HG03460 (cell line): ENCODE results near the gene TCF7L2.

Source experiments
- ATAC-seq: cut with Tn5 transposase; IDR thresholded peaks from one replicate; pipeline ENCODE4 v1.9.1; 2021; ENCODE audit not compliant: unreplicated experiment

The TCF7L2 gene

GRCh38 chr10:112990271-112990670 is 40.2 kb downstream of the TCF7L2 start:
- ATAC-seq: no peak

- ATAC-seq: no peak
Observed at GRCh38 chr10:112991888-112992491, 41.9 kb downstream of the TCF7L2 start.

GRCh38 chr10:112996462-112996861 is 46.4 kb downstream of the TCF7L2 start:
- no peak for ATAC-seq

GRCh38 chr10:112999102-112999501 is 49.1 kb downstream of the TCF7L2 start:
- no peak for ATAC-seq

GRCh38 chr10:113000442-113000841 is 50.4 kb downstream of the TCF7L2 start:
- no peak for ATAC-seq

DNA sequence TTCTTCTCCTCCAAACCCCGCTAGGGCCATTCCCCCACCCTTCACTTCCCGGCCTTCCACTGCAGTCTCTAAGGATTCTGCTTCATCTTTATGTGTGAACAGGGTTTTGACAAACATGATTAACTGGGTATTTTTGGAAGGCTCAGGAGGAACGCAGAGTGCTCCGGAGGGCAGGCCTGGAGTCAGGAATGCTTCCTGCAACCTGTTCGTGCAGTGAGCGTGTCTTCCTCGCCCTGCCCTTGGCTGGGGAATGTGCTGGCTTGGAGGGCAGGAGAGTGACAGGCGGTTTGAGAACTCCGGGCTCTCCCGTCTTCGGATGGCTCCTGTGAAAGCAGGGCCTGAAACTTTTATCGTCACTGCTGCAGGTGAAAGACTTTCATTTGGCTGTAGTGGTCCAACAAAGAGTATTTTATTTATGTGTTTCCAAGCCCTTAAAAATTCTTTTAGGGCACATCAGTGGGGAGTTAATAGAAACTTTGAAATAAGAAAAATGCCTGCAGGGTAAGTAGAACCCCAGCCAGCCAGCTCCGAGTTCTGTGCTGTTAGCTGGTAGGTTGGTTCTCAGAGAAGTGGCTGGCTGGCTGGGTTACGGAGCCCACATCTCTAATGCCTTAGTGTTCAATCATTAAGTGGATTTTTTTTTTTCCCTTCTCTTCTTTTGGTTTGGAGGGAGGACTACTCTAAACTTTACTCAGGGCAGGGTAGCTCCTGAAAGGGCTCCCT is 51.0 kb downstream of the TCF7L2 start:
- no peak for ATAC-seq

DNA sequence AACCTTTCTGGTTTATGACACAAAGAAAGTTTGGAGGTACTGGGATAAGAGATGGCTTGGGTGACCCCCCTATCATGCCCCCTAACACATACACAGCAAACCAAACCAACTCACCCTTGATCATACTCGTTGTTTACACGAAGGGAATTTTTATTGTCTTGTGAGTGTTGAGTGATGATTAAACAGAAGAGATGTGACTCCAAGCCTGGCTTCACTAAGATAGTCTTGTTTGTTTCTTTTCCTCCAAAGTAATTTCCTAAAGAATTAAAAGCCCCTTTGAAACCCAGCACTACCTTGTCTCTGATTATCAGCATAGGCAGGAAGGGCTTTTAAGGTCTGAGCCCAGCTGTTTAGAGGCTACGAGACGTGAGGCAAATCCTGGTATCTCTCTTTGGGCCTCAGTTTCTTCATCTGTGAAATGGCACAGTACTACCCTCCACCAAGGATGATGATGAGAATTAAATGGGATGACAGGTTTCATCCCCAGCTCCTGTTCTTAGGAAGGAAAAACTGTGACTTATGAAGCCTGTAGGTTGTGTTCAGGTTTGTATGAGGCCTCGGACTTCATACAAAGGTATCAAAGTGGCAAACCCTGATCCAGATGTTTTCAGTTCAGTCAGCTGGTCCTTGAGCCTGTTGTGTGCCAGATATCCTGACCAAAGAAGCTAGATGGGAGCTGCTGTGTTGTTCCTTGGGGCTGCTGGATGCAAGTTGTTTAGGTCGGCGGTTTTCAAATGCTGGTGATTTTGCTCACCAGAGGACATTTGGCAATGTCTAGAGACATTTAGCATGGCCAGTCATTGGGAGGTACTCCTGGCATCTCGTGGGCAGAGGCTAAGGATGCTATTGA is 51.8 kb downstream of the TCF7L2 start:
- no peak for ATAC-seq

GRCh38 chr10:113002449-113002777 is 52.4 kb downstream of the TCF7L2 start:
- no peak for ATAC-seq

DNA sequence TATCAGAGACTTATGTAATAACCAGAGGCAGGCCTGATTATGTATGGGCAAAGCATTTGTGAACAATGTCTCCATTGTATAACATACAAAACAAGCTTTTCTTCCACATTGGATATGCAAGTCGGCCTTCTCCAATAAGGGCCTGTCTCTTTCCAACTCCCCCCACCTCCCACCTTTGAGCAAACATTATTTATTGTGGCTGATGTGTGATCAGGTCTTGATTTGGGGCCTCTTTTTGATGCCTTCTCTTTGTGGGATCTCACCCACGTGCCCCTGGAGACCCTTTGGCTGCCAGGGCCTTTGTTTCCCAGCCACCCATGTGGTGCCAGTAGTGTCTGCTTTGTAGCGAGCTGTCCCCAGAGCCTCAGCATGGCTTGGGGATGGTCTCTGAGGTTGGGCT is 53.0 kb downstream of the TCF7L2 start:
- no peak for ATAC-seq

- ATAC-seq: no peak
Observed at GRCh38 chr10:113004069-113004618, 54.1 kb downstream of the TCF7L2 start.

DNA sequence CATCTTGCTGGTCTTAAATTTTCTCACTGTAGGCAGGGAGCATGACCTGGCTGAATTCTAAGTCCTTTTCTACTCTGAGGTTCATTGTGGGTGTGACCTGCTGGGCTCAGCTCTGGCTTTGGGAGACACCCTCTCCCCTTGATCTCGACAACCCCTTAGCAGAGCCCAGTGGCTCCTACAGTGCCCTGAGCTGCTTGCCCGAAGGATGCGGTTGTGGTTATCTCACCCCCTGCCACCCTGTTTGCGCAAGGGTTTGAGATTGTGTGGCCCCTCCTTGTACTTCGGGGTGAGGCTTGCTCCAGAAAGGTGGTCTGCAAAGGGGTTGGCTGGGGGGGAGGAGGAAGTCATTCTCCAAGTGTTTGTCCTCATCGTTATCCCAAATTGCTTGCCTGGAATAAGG is 55.3 kb downstream of the TCF7L2 start:
- no peak for ATAC-seq

DNA sequence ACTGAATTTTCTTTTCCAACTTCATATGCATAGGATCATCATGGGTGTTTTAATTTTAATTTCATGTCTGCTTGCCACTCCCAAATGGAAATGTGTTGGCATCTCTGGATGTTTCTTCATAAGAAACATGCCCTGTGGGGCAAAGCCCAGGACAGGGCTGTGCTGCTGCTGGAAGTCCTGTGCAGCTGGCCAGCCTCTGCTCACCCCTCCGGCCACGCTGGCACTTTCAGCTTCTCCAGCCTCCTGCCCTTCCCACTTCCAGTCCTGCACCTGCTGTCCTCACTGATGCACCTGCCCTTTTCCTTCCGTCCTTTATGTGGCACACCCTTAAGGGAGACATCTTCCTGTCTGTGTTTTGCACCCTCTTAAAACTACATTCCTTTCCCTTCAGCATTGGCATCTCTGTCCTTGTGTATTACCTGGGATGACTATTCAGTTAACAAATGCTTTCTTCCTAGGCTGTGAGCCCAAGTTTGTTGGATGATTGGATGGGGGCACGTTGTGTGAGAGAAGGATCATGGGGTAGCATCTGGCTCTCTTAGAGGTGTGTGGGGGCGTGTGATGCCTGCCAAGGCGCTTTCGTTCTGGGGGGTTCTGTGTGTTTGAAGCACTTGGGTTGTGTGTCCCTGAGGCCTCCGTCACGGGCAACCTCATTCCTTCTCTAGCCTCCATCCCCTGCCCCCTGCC is 56.8 kb downstream of the TCF7L2 start:
- no peak for ATAC-seq

GRCh38 chr10:113007343-113007771 is 57.3 kb downstream of the TCF7L2 start:
- no peak for ATAC-seq

GRCh38 chr10:113007821-113008220 is 57.8 kb downstream of the TCF7L2 start:
- ATAC-seq: no peak

DNA sequence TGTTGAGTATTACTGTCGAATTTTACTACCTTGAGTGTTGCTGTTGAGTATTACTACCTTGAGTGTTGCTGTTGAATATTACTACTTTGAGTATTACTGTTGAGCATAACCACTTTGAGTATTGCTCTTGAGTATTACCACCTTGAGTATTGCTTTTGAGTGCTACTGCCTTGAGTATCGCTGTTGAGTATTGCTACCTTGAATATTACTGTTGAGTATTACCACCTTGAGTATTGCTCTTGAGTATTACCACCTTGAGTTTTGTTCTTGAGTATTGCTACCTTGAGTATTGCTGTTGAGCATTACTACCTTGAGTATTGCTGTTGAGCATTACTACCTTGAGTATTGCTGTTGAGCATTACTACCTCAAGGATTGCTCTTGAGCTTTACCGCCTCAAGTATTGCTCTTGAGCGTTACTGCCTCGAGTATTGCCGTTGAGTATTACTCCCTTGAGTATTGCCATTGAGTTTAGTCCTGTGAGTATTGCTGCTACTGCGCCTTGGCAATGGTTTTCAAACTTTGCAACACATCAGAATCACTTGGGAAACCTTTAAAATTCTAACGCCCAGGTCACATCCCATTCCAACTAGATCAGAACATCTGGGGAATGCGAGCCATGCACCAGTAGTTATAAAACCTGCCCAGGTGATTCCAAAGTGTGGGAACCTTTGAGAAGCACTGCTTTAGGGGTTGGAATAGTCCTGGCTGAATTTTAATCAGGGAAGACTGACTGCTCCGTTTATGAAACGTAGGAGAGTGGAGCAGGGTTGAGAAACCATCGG is 61.7 kb downstream of the TCF7L2 start:
- no peak for ATAC-seq

DNA sequence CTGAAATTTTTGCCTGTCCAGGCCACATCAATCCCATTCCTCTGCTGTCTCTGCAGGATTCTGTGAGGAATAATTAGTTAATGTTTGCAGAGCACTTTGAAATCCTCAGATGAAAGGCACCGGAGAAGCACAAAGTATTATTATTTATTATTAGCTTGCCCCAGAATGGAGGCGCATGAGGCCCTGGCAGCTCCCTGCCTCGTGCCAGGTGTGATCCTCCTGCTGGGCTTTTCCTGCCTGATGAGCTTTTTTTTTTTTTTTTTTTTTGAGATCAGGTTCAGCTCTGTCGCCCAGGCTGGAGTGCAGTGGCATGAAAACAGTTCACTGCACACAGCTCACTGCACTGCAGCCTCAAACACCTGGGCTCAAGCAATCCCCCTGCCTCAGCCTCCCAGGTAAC is 65.2 kb downstream of the TCF7L2 start:
- ATAC-seq: no peak

DNA sequence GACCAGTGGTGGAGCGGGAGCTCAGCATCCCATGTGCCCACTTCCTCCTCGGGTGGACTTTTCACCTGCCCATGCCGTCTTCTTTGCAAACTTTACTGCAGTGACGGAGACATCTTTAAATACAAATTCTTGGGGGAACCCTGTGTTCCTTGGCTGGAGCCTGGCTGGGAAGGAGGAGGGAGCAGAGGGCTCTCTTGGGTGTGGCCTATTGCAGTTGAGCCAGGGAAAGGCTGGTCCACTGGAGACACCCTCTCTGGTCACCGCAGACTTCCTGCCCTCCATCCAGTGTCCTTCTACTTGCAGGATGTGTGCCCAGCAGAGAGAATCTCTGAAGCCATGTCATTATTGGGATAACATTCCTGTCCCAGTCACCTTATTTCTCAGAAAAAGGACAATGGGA is 67.3 kb downstream of the TCF7L2 start:
- ATAC-seq: no peak

- no peak for ATAC-seq
Observed at GRCh38 chr10:113018034-113018433, 68.0 kb downstream of the TCF7L2 start.

- ATAC-seq: no peak
Observed at GRCh38 chr10:113019096-113019495, 69.0 kb downstream of the TCF7L2 start.

DNA sequence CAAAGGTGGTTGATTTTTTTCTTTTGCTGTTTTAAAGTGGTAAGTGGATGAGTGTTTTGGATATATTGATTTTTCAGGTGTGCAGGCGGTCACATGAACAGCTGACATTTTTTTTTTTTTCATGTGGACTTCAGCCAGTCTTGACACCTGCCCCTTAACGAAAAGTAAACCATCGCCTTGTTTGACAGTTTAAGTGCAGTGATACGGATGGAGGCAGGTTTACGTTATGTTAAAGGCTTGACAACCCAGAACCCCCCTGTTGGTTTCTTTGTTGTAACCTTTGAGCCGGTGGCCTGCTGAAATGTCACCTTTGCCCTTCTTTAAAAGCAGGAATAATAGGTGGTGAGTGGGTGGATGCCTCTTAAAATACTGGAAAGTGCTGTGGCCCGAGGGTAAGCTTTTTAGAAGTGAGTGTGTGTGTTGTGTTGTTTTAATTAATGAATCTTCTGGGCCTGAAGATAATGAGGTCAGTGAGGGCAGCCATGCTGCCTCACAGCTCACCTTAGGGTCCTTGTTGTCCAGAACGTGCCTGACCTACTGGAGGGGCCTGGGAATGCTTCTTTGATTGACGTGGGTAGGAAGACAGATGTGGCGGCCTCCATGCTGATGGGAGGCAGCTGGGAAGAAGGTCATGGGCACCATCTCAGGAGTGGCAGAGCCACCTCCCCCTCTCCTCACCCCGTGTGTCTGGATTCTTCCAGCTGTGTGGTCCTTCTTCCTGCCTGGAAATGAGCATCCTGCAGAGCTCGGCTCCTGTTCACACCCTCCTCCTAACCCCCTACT is 69.8 kb downstream of the TCF7L2 start:
- no peak for ATAC-seq
